Endodermal cell (in vitro differentiated cells): ENCODE data around the gene TPCN2. TPM values are rescaled to one million over a fixed set of nuclear protein-coding genes. Genes with fewer than 3 reads are reported as not detected.

ENCODE experiments used
- DNase-seq: peaks from one replicate; pipeline ENCODE4 v3.0.0-alpha.2; 2017
- H3K27ac ChIP-seq: 2 replicates; pipeline ENCODE4 v1.5.1; 2013; ENCODE audit warnings: mild to moderate bottlenecking, low read depth, low read length, moderate library complexity
- H3K27me3 ChIP-seq: 2 replicates; pipeline ENCODE4 v1.6.1; 2013; ENCODE audit warnings: mild to moderate bottlenecking, low read length, moderate library complexity; ENCODE audit not compliant: insufficient read depth, control insufficient read depth, poor library complexity, severe bottlenecking
- H3K36me3 ChIP-seq: 2 replicates; pipeline ENCODE4 v1.7.0; 2013; ENCODE audit warnings: mild to moderate bottlenecking, low read length, moderate library complexity; ENCODE audit not compliant: control insufficient read depth, insufficient read depth
- H3K4me1 ChIP-seq: one replicate; pipeline ENCODE4 v1.7.0; 2013; ENCODE audit warnings: low read length; ENCODE audit not compliant: control insufficient read depth, insufficient read depth
- H3K4me3 ChIP-seq: 2 replicates; pipeline ENCODE4 v1.5.1; 2013; ENCODE audit warnings: mild to moderate bottlenecking, low read length, moderate library complexity
- H3K9ac ChIP-seq: 2 replicates; pipeline ENCODE4 v1.6.1; 2013; ENCODE audit warnings: mild to moderate bottlenecking, low read length, moderate library complexity; ENCODE audit not compliant: poor library complexity, severe bottlenecking; ENCODE audit errors: extremely low read depth
- H3K9me3 ChIP-seq: 2 replicates; pipeline ENCODE4 v1.6.1; 2013; ENCODE audit warnings: mild to moderate bottlenecking, low read length, moderate library complexity; ENCODE audit not compliant: control insufficient read depth
- H3K27ac Mint-ChIP-seq: 2 replicates; pipeline ENCODE4 v1.8.0; 2020; ENCODE audit warnings: mixed read lengths
- H3K27me3 Mint-ChIP-seq: 2 replicates; pipeline ENCODE4 v1.8.0; 2021; ENCODE audit warnings: mild to moderate bottlenecking, mixed read lengths; ENCODE audit not compliant: insufficient read depth
- H3K36me3 Mint-ChIP-seq: 2 replicates; pipeline ENCODE4 v1.8.0; 2020; ENCODE audit warnings: low read depth, mixed read lengths
- H3K4me1 Mint-ChIP-seq: 2 replicates; pipeline ENCODE4 v1.8.0; 2020; ENCODE audit warnings: mixed read lengths
- H3K4me3 Mint-ChIP-seq: 2 replicates; pipeline ENCODE4 v1.8.0; 2020; ENCODE audit warnings: mild to moderate bottlenecking, moderate library complexity, mixed read lengths
- H3K9me3 Mint-ChIP-seq: 2 replicates; pipeline ENCODE4 v1.8.0; 2020; ENCODE audit warnings: mild to moderate bottlenecking, mixed read lengths
- CTCF ChIP-seq: fragments of 200-600 bp; sonication (generic); conservative IDR thresholded peaks from 2 replicates; pipeline ENCODE4 v1.5.0; 2021; ENCODE audit warnings: antibody characterized with exemption, mild to moderate bottlenecking
- WGBS, 2 experiments: methylation state at CpG; one replicate each; pipeline versions ENCODE4 v1.1.5 to v1.1.7; 2013; ENCODE audit warnings: missing lambda C conversion rate in 2 of 2, mixed read lengths in 1 of 2; ENCODE audit not compliant: insufficient coverage in 1 of 2, insufficient read length in 1 of 2; 5-methylcytosine and 5-hydroxymethylcytosine counted together
- total RNA-seq, 2 donors: library from RNA; stranded (reverse); fragmentation: NEBNext Ultra II Directional in 1 of 2; extraction: Animal tissue kit (Norgen Biotek cat#: 25700) in 1 of 2; gene quantifications; 2 replicates in 1 of 2; 3 replicates in 1 of 2; pipeline ENCODE4 v1.2.1, GENCODE V29; 2021

TPCN2 gene
- total RNA-seq, 2 donors from 2014 or later, result 20.7 to 27.9 TPM

DNA sequence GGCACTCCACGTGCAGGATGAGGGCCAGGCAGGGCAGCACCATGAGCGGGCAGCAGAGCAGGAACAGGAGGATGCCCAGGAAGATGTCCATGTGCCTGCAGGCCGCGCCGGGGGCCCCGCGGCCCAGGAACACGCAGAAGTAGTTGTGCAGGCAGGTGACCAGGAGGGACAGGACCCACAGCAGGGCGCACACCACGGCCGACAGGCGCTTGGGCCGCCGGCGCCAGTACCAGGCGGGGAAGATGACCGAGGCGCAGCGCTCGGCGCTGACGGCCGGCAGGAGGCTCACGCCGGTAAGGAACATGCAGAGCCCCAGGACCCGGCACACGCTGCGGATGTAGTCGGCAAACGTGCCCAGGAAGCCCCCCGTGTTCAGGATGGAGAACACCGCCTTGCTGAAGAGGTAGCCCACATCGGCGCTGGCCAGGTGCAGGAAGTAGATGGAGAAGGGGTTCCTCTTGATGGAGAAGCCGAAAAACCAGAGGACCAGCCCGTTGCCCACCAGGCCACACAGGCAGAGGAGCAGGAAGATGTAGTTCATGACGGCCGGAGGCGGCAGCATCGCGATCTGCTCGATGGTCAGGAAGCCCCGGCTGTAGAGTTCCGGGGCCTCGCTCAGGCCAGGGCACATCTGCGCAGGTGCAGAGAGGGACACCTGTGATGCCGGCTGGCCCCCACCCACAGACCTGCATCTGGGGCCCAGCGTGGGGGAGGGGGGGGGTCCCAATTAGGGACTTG, 42.9 kb upstream of the TPCN2 start:
- DNase-seq, result peak; percentile 38
- no peaks in the 10 kb centered on the region for H3K9me3 Mint-ChIP-seq
- Histone ChIP-seq H3K27ac (no peak overlapping the region), H3K9ac (no peak overlapping the region), H3K36me3 (no peaks in the 10 kb centered on the region), H3K4me3 (no peak overlapping the region), H3K9me3 (no peaks in the 10 kb centered on the region), H3K4me1 (peaks cover 6% of the 10 kb centered on the region), H3K27me3 (no peaks in the 10 kb centered on the region)
- no peak for TF ChIP-seq CTCF
- peaks cover 3% of the 10 kb centered on the region for H3K27me3 Mint-ChIP-seq
- no peaks in the 10 kb centered on the region for H3K36me3 Mint-ChIP-seq
- no peak overlapping the region for H3K4me3 Mint-ChIP-seq
- WGBS, 2 experiments, result 96% methylated on average over 39 to 48 of the region's 48 CpGs
- no peak overlapping the region for H3K27ac Mint-ChIP-seq
- peaks cover 11% of the 10 kb centered on the region for H3K4me1 Mint-ChIP-seq

DNA sequence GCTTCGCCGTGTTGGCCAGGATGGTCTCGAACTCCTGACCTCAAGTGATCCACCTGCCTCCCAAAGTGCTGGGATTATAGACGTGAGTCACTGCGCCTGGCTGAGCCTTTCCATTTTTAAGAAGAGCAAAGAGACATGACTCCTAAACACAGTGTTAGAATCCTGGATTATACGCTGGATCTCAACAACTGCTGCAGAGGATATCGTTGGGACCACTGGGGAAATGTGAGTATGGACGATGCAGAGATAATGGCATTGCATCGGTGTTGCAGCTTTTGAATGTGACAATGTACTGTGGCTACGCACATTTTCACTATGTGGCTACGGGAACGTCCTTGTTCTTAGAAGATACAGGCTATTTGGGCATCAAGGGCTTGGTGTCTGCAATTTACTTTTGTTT, 41.9 kb upstream of the TPCN2 start:
- TF ChIP-seq CTCF, result no peak
- H3K9me3 Mint-ChIP-seq, result no peaks in the 10 kb centered on the region
- H3K27ac ChIP-seq, result no peak overlapping the region
- H3K9me3 ChIP-seq, result no peaks in the 10 kb centered on the region
- no peak overlapping the region for H3K9ac ChIP-seq
- peaks cover 10% of the 10 kb centered on the region for H3K4me1 ChIP-seq
- H3K27me3 ChIP-seq, result no peaks in the 10 kb centered on the region
- DNase-seq, result peak; percentile 13
- no peak overlapping the region for H3K4me3 Mint-ChIP-seq
- H3K27ac Mint-ChIP-seq, result no peak overlapping the region
- H3K4me1 Mint-ChIP-seq, result peaks cover 16% of the 10 kb centered on the region
- H3K36me3 ChIP-seq, result no peaks in the 10 kb centered on the region
- peaks cover 8% of the 10 kb centered on the region for H3K27me3 Mint-ChIP-seq
- 91 to 97% methylated on average over 11 to 12 of the region's 12 CpGs for WGBS, 2 experiments
- no peak overlapping the region for H3K4me3 ChIP-seq
- no peaks in the 10 kb centered on the region for H3K36me3 Mint-ChIP-seq

GRCh38 chr11:69007975-69008381, 40.8 kb upstream of the TPCN2 start:
- Histone ChIP-seq H3K4me3 (no peak overlapping the region), H3K27me3 (no peaks in the 10 kb centered on the region), H3K36me3 (no peaks in the 10 kb centered on the region), H3K4me1 (peaks cover 18% of the 10 kb centered on the region), H3K9ac (no peak overlapping the region), H3K27ac (no peak overlapping the region), H3K9me3 (no peaks in the 10 kb centered on the region)
- Mint-ChIP-seq H3K27ac (no peak overlapping the region), H3K4me1 (peaks cover 25% of the 10 kb centered on the region), H3K36me3 (no peaks in the 10 kb centered on the region), H3K4me3 (no peak overlapping the region), H3K9me3 (no peaks in the 10 kb centered on the region), H3K27me3 (peaks cover 12% of the 10 kb centered on the region)
- peak; percentile 37 for DNase-seq
- WGBS, 2 experiments, result 85 to 95% methylated on average over 4 to 8 of the region's 8 CpGs
- no peak for TF ChIP-seq CTCF
